Neural crest cell (in vitro differentiated cells): ENCODE results near the gene GMPPA. TPM values are rescaled to one million over a fixed set of nuclear protein-coding genes. Genes with fewer than 3 reads are reported as not detected.

Experiments
- DNase-seq: peaks from one replicate; pipeline ENCODE4 v3.0.0; 2021; ENCODE audit warnings: low read depth, mixed read lengths, low spot score
- H3K27ac Mint-ChIP-seq: one replicate; pipeline ENCODE4 v1.8.0; 2021; ENCODE audit warnings: mild to moderate bottlenecking, mixed read lengths; ENCODE audit not compliant: unreplicated experiment
- H3K27me3 Mint-ChIP-seq: 2 replicates; pipeline ENCODE4 v1.8.0; 2021; ENCODE audit warnings: low read depth, mild to moderate bottlenecking, mixed read lengths
- H3K36me3 Mint-ChIP-seq: 2 replicates; pipeline ENCODE4 v1.8.0; 2021; ENCODE audit warnings: low read depth, mild to moderate bottlenecking, mixed read lengths
- H3K4me1 Mint-ChIP-seq: 2 replicates; pipeline ENCODE4 v1.8.0; 2021; ENCODE audit warnings: mixed read lengths
- H3K4me3 Mint-ChIP-seq: one replicate; pipeline ENCODE4 v1.8.0; 2021; ENCODE audit warnings: mild to moderate bottlenecking, mixed read lengths
- H3K9me3 Mint-ChIP-seq: 2 replicates; pipeline ENCODE4 v1.8.0; 2021; ENCODE audit warnings: mixed read lengths
- CTCF ChIP-seq: fragments of 200-600 bp; sonication (generic); conservative IDR thresholded peaks from 2 replicates; pipeline ENCODE4 v1.5.0; 2021; ENCODE audit warnings: antibody characterized with exemption, mild to moderate bottlenecking
- total RNA-seq: library from RNA; stranded (reverse); gene quantifications from 2 replicates; pipeline ENCODE4 v1.2.1, GENCODE V29; 2021

Gene GMPPA
- total RNA-seq, 1 donor from 2014 or later: 26.1 TPM

DNA sequence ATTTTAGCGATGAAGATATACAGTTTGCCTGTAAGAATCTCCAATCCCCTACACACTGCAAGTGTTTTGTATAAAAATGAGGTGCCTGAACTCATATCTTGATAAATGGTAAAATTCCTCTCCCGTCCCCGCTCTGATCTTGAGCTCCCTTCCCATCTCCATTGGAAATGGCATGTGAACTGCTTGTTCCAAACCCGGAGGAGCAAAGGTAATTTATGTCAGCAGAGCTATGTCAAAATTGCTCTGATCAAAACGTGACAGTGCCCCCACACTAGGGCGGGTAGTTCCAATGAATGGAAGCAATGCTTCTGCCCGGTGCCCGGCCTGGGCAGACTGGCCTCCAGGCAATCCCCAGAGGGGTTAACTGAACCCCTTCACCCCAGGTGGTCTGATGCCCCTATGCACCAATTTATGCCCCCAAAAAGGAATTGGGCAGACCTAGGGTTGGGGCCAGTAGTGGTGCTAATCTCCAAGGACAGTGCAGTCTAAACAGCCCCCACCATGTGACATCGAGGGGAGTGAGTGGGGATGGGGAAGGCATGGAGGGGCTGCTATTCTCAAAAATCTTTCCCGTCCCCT, 3.6 kb upstream of the GMPPA start:
- DNase-seq: no peak
- H3K27me3 Mint-ChIP-seq: peaks cover 74% of the 10 kb centered on the region
- peaks cover 21% of the 10 kb centered on the region for H3K4me1 Mint-ChIP-seq
- H3K27ac Mint-ChIP-seq: no peak overlapping the region
- peak overlapping the region; percentile 66 for H3K4me3 Mint-ChIP-seq
- H3K9me3 Mint-ChIP-seq: no peaks in the 10 kb centered on the region
- TF ChIP-seq CTCF: no peak
- H3K36me3 Mint-ChIP-seq: no peaks in the 10 kb centered on the region

- Mint-ChIP-seq H3K4me3 (peak overlapping the region; percentile 66), H3K27ac (no peak overlapping the region), H3K9me3 (no peaks in the 10 kb centered on the region), H3K27me3 (peaks cover 72% of the 10 kb centered on the region), H3K36me3 (no peaks in the 10 kb centered on the region), H3K4me1 (peaks cover 25% of the 10 kb centered on the region)
- DNase-seq: peak; percentile 78
- TF ChIP-seq CTCF: peak; percentile 70
Measured at GRCh38 chr2:219495531-219496122, 3.1 kb upstream of the GMPPA start.

DNA sequence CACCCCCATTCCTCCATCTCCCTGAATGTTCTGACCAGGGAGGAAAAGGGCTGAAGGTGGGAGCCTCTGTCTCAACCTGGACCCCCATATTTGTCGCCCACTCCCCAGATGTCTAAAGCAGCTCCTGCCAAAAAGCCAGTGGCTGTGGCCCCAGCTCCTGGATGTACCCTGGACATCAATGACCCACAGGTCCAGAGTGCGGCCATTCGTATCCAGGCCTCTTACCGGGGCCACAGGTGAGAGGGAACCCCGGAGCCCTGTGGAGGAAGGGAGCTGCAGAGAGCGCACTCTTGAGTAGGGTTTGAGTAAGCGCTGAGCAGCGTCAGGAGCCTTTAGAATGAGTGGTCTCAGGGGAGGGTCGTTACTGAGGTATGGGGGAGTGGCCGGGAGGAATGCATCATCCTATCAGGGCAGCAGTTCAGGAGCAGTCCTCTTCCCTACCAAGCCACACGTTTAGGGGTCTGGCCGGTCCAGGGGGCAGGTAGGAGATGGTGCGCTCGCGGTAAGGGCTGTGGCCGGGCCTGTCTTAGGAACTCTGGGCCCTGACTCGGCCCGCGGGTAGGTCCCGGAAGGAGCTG, 2.4 kb upstream of the GMPPA start:
- DNase-seq: no peak
- Mint-ChIP-seq H3K36me3 (no peaks in the 10 kb centered on the region), H3K9me3 (no peaks in the 10 kb centered on the region), H3K4me3 (peak overlapping the region; percentile 66), H3K4me1 (peaks cover 25% of the 10 kb centered on the region), H3K27ac (no peak overlapping the region), H3K27me3 (peaks cover 68% of the 10 kb centered on the region)
- no peak for TF ChIP-seq CTCF

DNA sequence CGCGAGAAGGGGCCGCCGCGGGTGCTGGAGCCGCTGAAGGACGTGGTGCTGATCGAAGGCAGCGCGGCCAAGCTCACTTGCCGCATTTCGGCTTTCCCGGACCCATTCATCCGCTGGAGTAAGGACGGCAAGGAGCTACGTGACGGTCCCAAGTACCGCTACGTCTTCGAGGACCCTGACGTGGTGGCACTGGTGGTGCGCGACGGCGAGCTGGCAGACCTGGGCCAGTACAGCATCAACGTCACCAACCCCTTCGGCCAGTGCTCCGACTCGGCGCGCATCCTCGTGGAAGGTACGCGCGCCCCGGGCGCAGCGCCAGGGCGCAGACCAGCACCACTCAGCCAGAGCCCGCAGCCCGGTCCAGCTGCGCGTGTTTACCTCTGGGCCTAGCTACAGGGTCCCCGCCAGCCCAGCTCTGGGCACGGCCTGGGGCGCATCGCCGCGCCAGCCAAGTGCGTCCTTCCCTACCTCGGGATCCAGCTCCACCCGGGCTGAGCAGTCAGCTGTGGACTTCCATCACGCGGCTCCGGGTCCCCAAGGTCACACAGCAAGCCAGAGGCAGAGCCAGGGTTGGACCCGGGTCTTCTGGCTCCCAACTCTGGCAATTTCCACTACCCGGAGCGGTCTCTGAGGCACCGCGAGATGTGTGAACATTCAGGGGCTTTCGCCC, 1.7 kb upstream of the GMPPA start:
- Mint-ChIP-seq H3K4me3 (peak overlapping the region; percentile 88), H3K36me3 (no peaks in the 10 kb centered on the region), H3K27me3 (peaks cover 64% of the 10 kb centered on the region), H3K4me1 (peaks cover 25% of the 10 kb centered on the region), H3K27ac (no peak overlapping the region), H3K9me3 (no peaks in the 10 kb centered on the region)
- no peak for DNase-seq
- TF ChIP-seq CTCF: no peak

DNA sequence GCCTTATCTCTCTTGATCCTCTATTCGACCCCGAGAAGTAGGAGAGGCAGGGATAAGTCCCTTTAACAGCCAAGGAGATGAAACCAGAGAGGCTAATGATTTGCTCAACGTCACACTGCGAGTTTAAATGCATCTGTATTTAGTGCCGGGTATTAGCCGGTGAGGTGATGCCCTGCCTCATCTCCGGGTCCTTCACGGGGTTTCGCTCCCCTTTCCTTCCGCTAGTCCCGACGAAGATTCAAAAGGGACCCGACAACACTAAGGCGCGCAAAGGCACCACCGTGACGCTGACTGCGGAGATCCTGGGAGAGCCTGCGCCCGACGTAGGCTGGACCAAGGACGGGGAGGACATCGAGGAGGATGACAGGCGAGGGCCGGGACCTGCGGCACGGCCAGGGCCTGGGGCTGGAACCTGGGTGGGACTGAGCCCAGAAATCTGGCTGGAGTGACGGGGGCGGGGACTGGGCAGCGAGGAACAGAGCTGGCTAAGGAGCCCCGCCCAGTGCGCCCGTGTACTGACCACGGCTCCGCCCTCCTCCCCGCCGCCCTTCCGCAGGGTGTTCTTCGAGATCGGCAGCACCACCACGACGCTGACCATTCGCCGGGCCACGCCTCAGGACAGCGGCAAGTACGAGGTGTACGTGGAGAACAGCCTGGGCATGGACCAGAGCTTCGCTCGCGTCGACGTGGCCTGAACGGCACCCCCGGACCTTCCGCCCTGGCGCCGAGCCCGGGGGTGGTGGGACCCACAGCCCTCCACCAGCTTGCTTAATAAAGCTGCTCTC, 1.0 kb upstream of the GMPPA start:
- Mint-ChIP-seq H3K4me1 (peaks cover 25% of the 10 kb centered on the region), H3K4me3 (peak overlapping the region; percentile 88), H3K36me3 (no peaks in the 10 kb centered on the region), H3K27ac (no peak overlapping the region), H3K27me3 (peaks cover 57% of the 10 kb centered on the region), H3K9me3 (no peaks in the 10 kb centered on the region)
- TF ChIP-seq CTCF: no peak
- DNase-seq: peak; percentile 60
